Activated CD4-positive, alpha-beta T cell treated with anti-CD3 and anti-CD28 coated beads for 36 hours (primary cell): ENCODE results near the gene MAN2A1. TPM values are rescaled to one million over a fixed set of nuclear protein-coding genes. Genes with fewer than 3 reads are reported as not detected.
"Not testable (repeated sequence)": the region's sequence is repeated elsewhere in the genome, so short reads cannot be mapped to it uniquely, and the experiment has no call there.

Experiments
- ATAC-seq: fragments of 200-7000 bp; cut with Tn5 transposase; one replicate; pipeline ENCODE4 v1.10.0; 2021; ENCODE audit warnings: mild to moderate bottlenecking, moderate library complexity
- CTCF ChIA-PET: fragments of 350-600 bp; sonication (Branson Sonifier 250); formaldehyde crosslinking; loops from one replicate; lab custom pipeline; 2021; ENCODE audit warnings: antibody characterized with exemption; lab: Charles Lee
- POLR2A ChIA-PET: fragments of 350-600 bp; sonication (Branson Sonifier 250); formaldehyde crosslinking; loops from one replicate; lab custom pipeline; 2021; ENCODE audit warnings: antibody characterized with exemption, inconsistent platforms; lab: Charles Lee
- DNase-seq: peaks from one replicate; pipeline ENCODE4 v3.0.0-alpha.2; 2020
- H3K27ac Mint-ChIP-seq: one replicate; pipeline ENCODE4 v1.8.0; 2021; ENCODE audit warnings: mixed read lengths
- H3K27me3 Mint-ChIP-seq: one replicate; pipeline ENCODE4 v1.8.0; 2021; ENCODE audit warnings: mixed read lengths
- H3K36me3 Mint-ChIP-seq: one replicate; pipeline ENCODE4 v1.8.0; 2021; ENCODE audit warnings: low read depth, mixed read lengths
- H3K4me1 Mint-ChIP-seq: one replicate; pipeline ENCODE4 v1.8.0; 2021; ENCODE audit warnings: mixed read lengths
- H3K4me3 Mint-ChIP-seq: one replicate; pipeline ENCODE4 v1.8.0; 2021; ENCODE audit warnings: mild to moderate bottlenecking, moderate library complexity, mixed read lengths
- H3K9me3 Mint-ChIP-seq: one replicate; pipeline ENCODE4 v1.8.0; 2021; ENCODE audit warnings: low read depth, mixed read lengths
- intact Hi-C, 2 experiments: fragments of 100-400 bp; cut with DNase I in 1 of 2; cut with micrococcal nuclease in 1 of 2; formaldehyde crosslinking; loops; one replicate each; pipeline versions ENCODE4 v1.14.2 to v1.15.1; 2022 to 2024; cut with DNase I, micrococcal nuclease
- total RNA-seq, 2 experiments: library from RNA; stranded (reverse); gene quantifications; one replicate each; pipeline ENCODE4 v1.2.3, GENCODE V29; 2021

MAN2A1 gene
- total RNA-seq, 2 experiments from 2014 or later, result 33.4 to 33.6 TPM

DNA sequence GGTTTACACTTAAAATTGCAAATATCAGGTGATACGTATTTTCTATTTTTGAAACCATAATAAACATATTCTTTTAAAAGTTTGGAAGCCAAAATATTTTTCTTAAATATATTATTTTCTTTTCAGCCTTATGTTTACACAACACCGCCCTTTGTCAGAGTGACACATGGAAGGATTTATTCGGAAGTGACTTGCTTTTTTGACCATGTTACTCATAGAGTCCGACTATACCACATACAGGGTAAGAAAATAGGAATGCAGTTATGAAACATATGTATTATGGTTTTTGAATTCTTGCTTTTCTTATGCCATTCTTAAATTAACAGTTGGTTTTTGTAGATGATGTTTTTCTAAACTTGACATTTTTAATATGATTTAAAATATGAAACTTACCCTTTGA, 133.9 kb downstream of the MAN2A1 start:
- intact Hi-C loops, result no loop called here
- peaks cover 60% of the 10 kb centered on the region for H3K36me3 Mint-ChIP-seq
- H3K4me3 Mint-ChIP-seq, result no peak overlapping the region
- H3K27ac Mint-ChIP-seq, result no peak overlapping the region
- no peaks in the 10 kb centered on the region for H3K4me1 Mint-ChIP-seq
- CTCF ChIA-PET, result interaction anchor here (0.6 to 1.8 kb wide), 3 partner anchors 11 to 593 kb away, joined by 3 to 4 read pairs (median 4); no protein-coding TSS in a partner anchor
- ATAC-seq (no peak), DNase-seq (no peak)
- H3K27me3 Mint-ChIP-seq, result no peaks in the 10 kb centered on the region
- POLR2A ChIA-PET, result no interaction called here
- H3K9me3 Mint-ChIP-seq, result no peaks in the 10 kb centered on the region

DNA sequence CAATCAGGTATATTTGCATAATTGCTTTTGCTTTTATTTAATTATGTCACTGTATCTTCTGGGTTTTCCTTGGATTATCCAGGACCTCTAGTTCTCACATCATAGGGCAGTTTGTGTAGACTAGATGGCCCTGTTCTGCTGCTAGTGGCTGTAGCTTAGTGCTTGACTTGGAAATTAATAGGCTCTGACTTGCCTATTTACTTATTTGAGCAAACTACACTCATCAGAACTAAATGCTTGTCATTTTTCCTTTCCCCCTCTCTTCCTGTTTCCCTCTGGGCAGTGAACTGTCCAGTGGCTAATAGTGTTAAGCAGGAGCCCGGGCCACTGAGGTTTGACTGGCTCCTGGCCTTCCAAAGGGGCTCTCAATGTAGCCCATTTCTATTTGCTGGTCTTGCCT, 135.7 kb downstream of the MAN2A1 start:
- no peak for ATAC-seq
- peaks cover 62% of the 10 kb centered on the region for H3K36me3 Mint-ChIP-seq
- H3K27me3 Mint-ChIP-seq, result no peaks in the 10 kb centered on the region
- CTCF ChIA-PET, result no interaction called here
- POLR2A ChIA-PET, result no interaction called here
- no peak overlapping the region for H3K27ac Mint-ChIP-seq
- no peaks in the 10 kb centered on the region for H3K4me1 Mint-ChIP-seq
- intact Hi-C loops, result no loop called here
- no peaks in the 10 kb centered on the region for H3K9me3 Mint-ChIP-seq
- DNase-seq, result no peak
- H3K4me3 Mint-ChIP-seq, result no peak overlapping the region

- H3K36me3 Mint-ChIP-seq, result peaks cover 62% of the 10 kb centered on the region
- peaks cover 2% of the 10 kb centered on the region for H3K4me1 Mint-ChIP-seq
- intact Hi-C loops, result no loop called here
- no peak overlapping the region for H3K4me3 Mint-ChIP-seq
- no peaks in the 10 kb centered on the region for H3K27me3 Mint-ChIP-seq
- no peak for DNase-seq
- H3K27ac Mint-ChIP-seq, result no peak overlapping the region
- ATAC-seq, result no peak
- CTCF ChIA-PET, result no interaction called here
- POLR2A ChIA-PET, result no interaction called here
- H3K9me3 Mint-ChIP-seq, result no peaks in the 10 kb centered on the region
Measured at GRCh38 chr5:109826426-109826825, 136.7 kb downstream of the MAN2A1 start.

- H3K4me3 Mint-ChIP-seq, result no peak overlapping the region
- H3K27ac Mint-ChIP-seq, result no peak overlapping the region
- peaks cover 4% of the 10 kb centered on the region for H3K4me1 Mint-ChIP-seq
- peaks cover 68% of the 10 kb centered on the region for H3K36me3 Mint-ChIP-seq
- ATAC-seq, result no peak
- POLR2A ChIA-PET, result no interaction called here
- DNase-seq, result no peak
- intact Hi-C loops, result no loop called here
- no peaks in the 10 kb centered on the region for H3K27me3 Mint-ChIP-seq
- H3K9me3 Mint-ChIP-seq, result no peaks in the 10 kb centered on the region
- CTCF ChIA-PET, result interaction anchor here (1.5 kb wide), 1 partner anchor 10 kb away, joined by 4 read pairs; no protein-coding TSS in a partner anchor
Measured at GRCh38 chr5:109829331-109829730, 139.6 kb downstream of the MAN2A1 start.

GRCh38 chr5:109830955-109831502, 141.3 kb downstream of the MAN2A1 start:
- DNase-seq (no peak), ATAC-seq (no peak)
- Mint-ChIP-seq H3K9me3 (no peaks in the 10 kb centered on the region), H3K4me1 (peaks cover 4% of the 10 kb centered on the region), H3K36me3 (peaks cover 64% of the 10 kb centered on the region), H3K27me3 (no peaks in the 10 kb centered on the region), H3K4me3 (no peak overlapping the region), H3K27ac (no peak overlapping the region)
- ChIA-PET POLR2A (no interaction called here), CTCF (interaction anchor here (0.6 to 0.9 kb wide), 2 partner anchors 10 to 58 kb away, joined by 3 read pairs; no protein-coding TSS in a partner anchor)
- intact Hi-C loops, result no loop called here

DNA sequence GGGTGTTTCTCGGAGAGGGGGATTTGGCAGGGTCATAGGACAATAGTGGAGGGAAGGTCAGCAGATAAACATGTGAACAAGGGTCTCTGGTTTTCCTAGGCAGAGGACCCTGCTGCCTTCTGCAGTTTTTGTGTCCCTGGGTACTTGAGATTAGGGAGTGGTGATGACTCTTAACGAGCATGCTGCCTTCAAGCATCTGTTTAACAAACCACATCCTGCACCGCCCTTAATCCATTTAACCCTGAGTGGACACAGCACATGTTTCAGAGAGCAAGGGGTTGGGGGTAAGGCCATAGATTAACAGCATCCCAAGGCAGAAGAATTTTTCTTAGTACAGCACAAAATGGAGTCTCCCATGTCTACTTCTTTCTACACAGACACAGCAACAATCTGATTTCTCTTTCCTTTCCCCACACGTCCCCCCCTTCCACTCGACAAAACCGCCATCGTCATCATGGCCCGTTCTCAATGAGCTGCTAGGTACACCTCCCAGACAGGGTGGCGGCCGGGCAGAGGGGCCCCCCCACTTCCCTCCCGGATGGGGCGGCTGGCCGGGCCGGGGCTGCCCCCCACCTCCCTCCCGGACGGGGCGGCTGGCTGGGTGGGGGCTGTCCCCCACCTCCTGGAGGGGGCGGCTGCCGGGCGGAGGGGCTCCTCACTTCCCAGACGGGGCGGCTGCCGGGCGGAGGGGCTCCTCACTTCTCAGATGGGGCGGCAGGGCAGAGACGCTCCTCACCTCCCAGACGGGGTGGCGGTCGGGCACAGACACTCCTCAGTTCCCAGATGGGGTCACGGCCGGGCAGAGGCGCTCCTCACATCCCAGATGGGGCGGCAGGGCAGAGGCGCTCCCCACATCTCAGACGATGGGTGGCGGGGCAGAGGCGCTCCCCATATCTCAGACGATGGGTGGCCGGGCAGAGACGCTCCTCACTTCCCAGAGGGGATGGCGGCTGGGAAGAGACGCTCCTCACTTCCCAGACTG, 142.8 kb downstream of the MAN2A1 start:
- POLR2A ChIA-PET, DNase-seq, intact Hi-C loops, H3K27ac Mint-ChIP-seq, H3K27me3 Mint-ChIP-seq, CTCF ChIA-PET, H3K4me3 Mint-ChIP-seq, H3K9me3 Mint-ChIP-seq, H3K4me1 Mint-ChIP-seq, ATAC-seq: not testable (repeated sequence)
- H3K36me3 Mint-ChIP-seq, result peaks cover 63% of the 10 kb centered on the region

GRCh38 chr5:109833946-109834345, 144.2 kb downstream of the MAN2A1 start:
- H3K4me3 Mint-ChIP-seq, result no peak overlapping the region
- H3K36me3 Mint-ChIP-seq, result peaks cover 61% of the 10 kb centered on the region
- no peaks in the 10 kb centered on the region for H3K9me3 Mint-ChIP-seq
- intact Hi-C loops, result no loop called here
- ChIA-PET POLR2A (no interaction called here), CTCF (no interaction called here)
- peaks cover 4% of the 10 kb centered on the region for H3K4me1 Mint-ChIP-seq
- no peaks in the 10 kb centered on the region for H3K27me3 Mint-ChIP-seq
- DNase-seq (no peak), ATAC-seq (no peak)
- H3K27ac Mint-ChIP-seq, result peak overlapping the region; percentile 29

- intact Hi-C loops, result no loop called here
- POLR2A ChIA-PET, result no interaction called here
- peaks cover 3% of the 10 kb centered on the region for H3K4me1 Mint-ChIP-seq
- H3K27ac Mint-ChIP-seq, result no peak overlapping the region
- DNase-seq, result no peak
- ATAC-seq, result no peak
- no peaks in the 10 kb centered on the region for H3K27me3 Mint-ChIP-seq
- peaks cover 63% of the 10 kb centered on the region for H3K36me3 Mint-ChIP-seq
- no peak overlapping the region for H3K4me3 Mint-ChIP-seq
- no peaks in the 10 kb centered on the region for H3K9me3 Mint-ChIP-seq
- CTCF ChIA-PET, result interaction anchor here (1.3 kb wide), 1 partner anchor 14 kb away, joined by 3 read pairs; no protein-coding TSS in a partner anchor
Measured at GRCh38 chr5:109836280-109836679, 146.6 kb downstream of the MAN2A1 start.

DNA sequence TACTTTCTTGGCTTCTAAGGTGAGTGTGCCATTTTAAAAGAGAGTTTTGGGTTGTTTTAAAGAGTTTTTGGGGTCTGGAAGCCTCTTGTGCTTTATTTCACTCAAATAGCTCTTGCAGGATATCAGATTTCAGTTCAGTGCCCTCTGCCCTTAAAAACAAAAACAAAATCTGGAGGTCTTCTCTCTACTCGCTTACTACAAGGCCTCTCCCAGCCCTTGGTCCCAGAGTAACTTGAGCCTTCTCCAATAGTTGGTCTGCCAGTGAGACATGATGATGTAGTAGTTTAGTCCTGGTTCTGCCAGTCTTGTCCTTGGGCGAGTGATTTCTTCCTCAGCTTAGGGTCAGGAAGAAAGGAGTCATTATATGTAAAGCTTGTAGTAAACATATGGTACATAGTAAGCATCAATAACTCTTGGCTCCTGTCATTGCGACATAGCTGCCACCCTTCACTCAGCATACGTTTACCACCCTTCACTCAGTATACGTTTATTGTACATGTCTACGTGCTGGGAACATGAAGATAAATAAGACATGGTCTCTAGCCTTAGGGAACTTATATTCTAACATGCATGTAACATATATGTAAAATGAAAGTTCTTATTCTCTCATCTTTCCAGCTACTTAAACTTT, 147.6 kb downstream of the MAN2A1 start:
- H3K27me3 Mint-ChIP-seq, result no peaks in the 10 kb centered on the region
- no peak for ATAC-seq
- CTCF ChIA-PET, result interaction anchor here (0.7 kb wide), 2 partner anchors 11 to 49 kb away, joined by 3 read pairs; no protein-coding TSS in a partner anchor
- POLR2A ChIA-PET, result no interaction called here
- H3K36me3 Mint-ChIP-seq, result peaks cover 64% of the 10 kb centered on the region
- no peak overlapping the region for H3K4me3 Mint-ChIP-seq
- H3K27ac Mint-ChIP-seq, result no peak overlapping the region
- no peaks in the 10 kb centered on the region for H3K9me3 Mint-ChIP-seq
- intact Hi-C loops, result no loop called here
- DNase-seq, result no peak
- peaks cover 3% of the 10 kb centered on the region for H3K4me1 Mint-ChIP-seq

- peaks cover 63% of the 10 kb centered on the region for H3K36me3 Mint-ChIP-seq
- intact Hi-C loops, result no loop called here
- ChIA-PET POLR2A (no interaction called here), CTCF (interaction anchor here (0.7 kb wide), 2 partner anchors 10 to 50 kb away, joined by 3 read pairs; no protein-coding TSS in a partner anchor)
- H3K4me1 Mint-ChIP-seq, result peaks cover 3% of the 10 kb centered on the region
- no peak overlapping the region for H3K27ac Mint-ChIP-seq
- no peaks in the 10 kb centered on the region for H3K27me3 Mint-ChIP-seq
- H3K4me3 Mint-ChIP-seq, result no peak overlapping the region
- ATAC-seq, result no peak
- DNase-seq, result no peak
- no peaks in the 10 kb centered on the region for H3K9me3 Mint-ChIP-seq
Measured at GRCh38 chr5:109838157-109838556, 148.4 kb downstream of the MAN2A1 start.

- Mint-ChIP-seq H3K27ac (no peak overlapping the region), H3K4me1 (peaks cover 17% of the 10 kb centered on the region), H3K27me3 (no peaks in the 10 kb centered on the region), H3K9me3 (peaks cover 8% of the 10 kb centered on the region), H3K36me3 (peaks cover 73% of the 10 kb centered on the region), H3K4me3 (no peak overlapping the region)
- DNase-seq, result no peak
- POLR2A ChIA-PET, result no interaction called here
- CTCF ChIA-PET, result interaction anchor here (0.6 to 0.7 kb wide), 2 partner anchors 64 to 344 kb away, joined by 3 to 4 read pairs; no protein-coding TSS in a partner anchor
- intact Hi-C loops, result no loop called here
- no peak for ATAC-seq
Measured at GRCh38 chr5:109844148-109844547, 154.4 kb downstream of the MAN2A1 start.
